GM19043 (cell line): ENCODE measurements around the gene RCE1.

ENCODE experiments used
- ATAC-seq: cut with Tn5 transposase; IDR thresholded peaks from one replicate; pipeline ENCODE4 v1.9.1; 2021; ENCODE audit warnings: low read depth; ENCODE audit not compliant: unreplicated experiment

Gene RCE1

GRCh38 chr11:66868082-66868725 is 25.0 kb downstream of the RCE1 start:
- ATAC-seq = no peak

GRCh38 chr11:66868726-66869566 is 25.7 kb downstream of the RCE1 start:
- ATAC-seq = no peak

GRCh38 chr11:66869567-66869870 is 26.3 kb downstream of the RCE1 start:
- no peak for ATAC-seq

- no peak for ATAC-seq
Observed at GRCh38 chr11:66870131-66870530, 26.9 kb downstream of the RCE1 start.

- ATAC-seq = no peak
Observed at GRCh38 chr11:66870616-66871520, 27.6 kb downstream of the RCE1 start.

GRCh38 chr11:66871521-66871901 is 28.3 kb downstream of the RCE1 start:
- no peak for ATAC-seq

GRCh38 chr11:66874232-66874631 is 31.0 kb downstream of the RCE1 start:
- no peak for ATAC-seq

- ATAC-seq = no peak
Observed at GRCh38 chr11:66875378-66875777, 32.1 kb downstream of the RCE1 start.

- ATAC-seq = no peak
Observed at GRCh38 chr11:66877588-66878385, 34.5 kb downstream of the RCE1 start.

GRCh38 chr11:66878474-66878873 is 35.2 kb downstream of the RCE1 start:
- ATAC-seq = no peak

- no peak for ATAC-seq
Observed at GRCh38 chr11:66879000-66879399, 35.8 kb downstream of the RCE1 start.

GRCh38 chr11:66879583-66879982 is 36.3 kb downstream of the RCE1 start:
- no peak for ATAC-seq

GRCh38 chr11:66879999-66880398 is 36.8 kb downstream of the RCE1 start:
- no peak for ATAC-seq

GRCh38 chr11:66880496-66881450 is 37.5 kb downstream of the RCE1 start:
- no peak for ATAC-seq

- no peak for ATAC-seq
Observed at GRCh38 chr11:66881451-66881835, 38.2 kb downstream of the RCE1 start.

- no peak for ATAC-seq
Observed at GRCh38 chr11:66881927-66882452, 38.7 kb downstream of the RCE1 start.

- no peak for ATAC-seq
Observed at GRCh38 chr11:66882561-66883015, 39.3 kb downstream of the RCE1 start.

- no peak for ATAC-seq
Observed at GRCh38 chr11:66883016-66883965, 40.0 kb downstream of the RCE1 start.
